HepG2 (cell line): Measurements from ENCODE around the gene SYNJ2. TPM values are rescaled to one million over a fixed set of nuclear protein-coding genes. Genes with fewer than 3 reads are reported as not detected.

Experiments used
- AKAP8 ChIP-seq: sonication (generic); formaldehyde crosslinking; IDR thresholded peaks from 2 replicates; pipeline ENCODE4 v1.5.1; 2020; ENCODE audit warnings: mild to moderate bottlenecking, missing genetic modification reagents
- CHD4 ChIP-seq: fragments of 200-600 bp; sonication (generic); IDR thresholded peaks from 2 replicates; pipeline ENCODE4 v1.7.0; 2017; ENCODE audit warnings: mild to moderate bottlenecking, low read length, borderline replicate concordance
- DBP ChIP-seq: sonication (generic); formaldehyde crosslinking; IDR thresholded peaks from 2 replicates; pipeline ENCODE4 v1.4.0; 2020; ENCODE audit warnings: missing genetic modification reagents; ENCODE audit errors: not compliant biosample characterization
- DMTF1 ChIP-seq: sonication (generic); formaldehyde crosslinking; IDR thresholded peaks from 2 replicates; pipeline ENCODE4 v1.4.0; 2020; ENCODE audit warnings: mild to moderate bottlenecking, missing genetic modification reagents
- GATAD2A ChIP-seq: IDR thresholded peaks from 2 replicates; pipeline ENCODE4 v1.6.1; 2016
- IKZF4 ChIP-seq: sonication (generic); formaldehyde crosslinking; IDR thresholded peaks from 2 replicates; pipeline ENCODE4 v1.5.1; 2020; ENCODE audit warnings: borderline replicate concordance, mild to moderate bottlenecking, low read depth, missing genetic modification reagents; ENCODE audit errors: not compliant biosample characterization
- JARID2 ChIP-seq: sonication (generic); formaldehyde crosslinking; IDR thresholded peaks from 2 replicates; pipeline ENCODE4 v1.8.1; 2023; ENCODE audit warnings: missing genetic modification reagents, inconsistent platforms; ENCODE audit not compliant: insufficient replicate concordance
- MAFG ChIP-seq: sonication (generic); formaldehyde crosslinking; IDR thresholded peaks from 2 replicates; pipeline ENCODE4 v1.5.1; 2020; ENCODE audit warnings: mild to moderate bottlenecking, missing genetic modification reagents
- NKX3-1 ChIP-seq: sonication (generic); formaldehyde crosslinking; IDR thresholded peaks from 2 replicates; pipeline ENCODE4 v1.5.0; 2020; ENCODE audit warnings: missing genetic modification reagents
- PBX3 ChIP-seq: sonication (generic); formaldehyde crosslinking; IDR thresholded peaks from 2 replicates; pipeline ENCODE4 v1.8.1; 2023; ENCODE audit warnings: missing genetic modification reagents, inconsistent platforms, borderline replicate concordance
- POLR2A ChIP-seq, 2 experiments: IDR thresholded peaks; 2 replicates each; pipeline ENCODE4 v1.6.1; 2011; ENCODE audit warnings: low read depth in 2 of 2, low read length in 2 of 2, mild to moderate bottlenecking in 1 of 2, moderate library complexity in 1 of 2; ENCODE audit not compliant: insufficient read depth in 1 of 2
- RORA ChIP-seq: sonication (generic); formaldehyde crosslinking; IDR thresholded peaks from 2 replicates; pipeline ENCODE4 v1.5.0; 2020; ENCODE audit warnings: mild to moderate bottlenecking, missing genetic modification reagents, moderate library complexity
- TCF7 ChIP-seq: sonication (generic); IDR thresholded peaks from 2 replicates; pipeline ENCODE4 v1.6.1; 2016; ENCODE audit warnings: antibody characterized with exemption, low read depth
- ZMYM2 ChIP-seq: sonication (generic); formaldehyde crosslinking; IDR thresholded peaks from 2 replicates; pipeline ENCODE4 v1.8.0; 2022; ENCODE audit warnings: mild to moderate bottlenecking, missing genetic modification reagents
- ZNF138 ChIP-seq: sonication (generic); formaldehyde crosslinking; IDR thresholded peaks from 2 replicates; pipeline ENCODE4 v1.5.0; 2020; ENCODE audit warnings: mild to moderate bottlenecking, low read depth, missing genetic modification reagents
- ZNF460 ChIP-seq: sonication (generic); formaldehyde crosslinking; IDR thresholded peaks from 2 replicates; pipeline ENCODE4 v1.5.1; 2020; ENCODE audit warnings: missing genetic modification reagents, mild to moderate bottlenecking, borderline replicate concordance
- ZNF710 ChIP-seq: sonication (generic); formaldehyde crosslinking; IDR thresholded peaks from 2 replicates; pipeline ENCODE4 v1.5.0; 2020; ENCODE audit warnings: mild to moderate bottlenecking, missing genetic modification reagents, borderline replicate concordance
- ZSCAN12 ChIP-seq: sonication (generic); formaldehyde crosslinking; IDR thresholded peaks from 2 replicates; pipeline ENCODE4 v1.9.0; 2021; ENCODE audit warnings: mild to moderate bottlenecking, missing genetic modification reagents
- polyA plus RNA-seq, 8 experiments: library from polyadenylated mRNA; depleted of rRNA in 3 of 8; stranded (reverse) in 7 of 8; unstranded in 1 of 8; fragments of >200 nt; fragmentation: Illumina TruSeq in 4 of 8; extraction: Trizol in 4 of 8; gene quantifications; 2 replicates each; pipeline versions ENCODE4 v1.2.1 to v1.2.3, GENCODE V29; 2011 to 2016; ENCODE audit warnings: low read depth in 4 of 8, missing spikeins in 1 of 8, mixed read lengths in 1 of 8; ENCODE audit not compliant: insufficient read depth in 1 of 8
- total RNA-seq, 5 experiments: library from RNA; depleted of rRNA; stranded (reverse); fragments of >200 nt; fragmentation: Illumina TruSeq; extraction: Trizol; gene quantifications; 2 replicates each; pipeline ENCODE4 v1.2.3, GENCODE V29; 2016; ENCODE audit warnings: low read depth in 1 of 5
- TF ChIP-seq, protein P1 (sequence below): sonication (generic); formaldehyde crosslinking; IDR thresholded peaks from 2 replicates; pipeline ENCODE4 v1.4.0; 2020; ENCODE audit warnings: missing genetic modification reagents, borderline replicate concordance
- TF ChIP-seq, protein P2 (sequence below): sonication (generic); formaldehyde crosslinking; IDR thresholded peaks from 2 replicates; pipeline ENCODE4 v1.5.1; 2020; ENCODE audit warnings: missing genetic modification reagents, mild to moderate bottlenecking, borderline replicate concordance

SYNJ2 gene
- total and polyA plus RNA-seq, 2 of the 13 experiments (the other 11 are each of a cell fraction or from before 2014, with no cell fraction given) = 39.1 to 57.6 TPM

GRCh38 chr6:158011478-158011920, 29.8 kb downstream of the SYNJ2 start (continued):
- no peak for TF ChIP-seq PBX3 (CRISPR knock-in tag)
- no peak for TF ChIP-seq ZNF138
- peak; percentile 61 for TF ChIP-seq JARID2 (CRISPR knock-in tag)
- TF ChIP-seq MAFG (CRISPR knock-in tag) = no peak
- no peak for TF ChIP-seq ZMYM2
- peak; percentile 96 for TF ChIP-seq NKX3-1 (CRISPR knock-in tag)
- TF ChIP-seq ZNF710 (CRISPR knock-in tag) = peak; percentile 96
- TF ChIP-seq, protein P1, sequence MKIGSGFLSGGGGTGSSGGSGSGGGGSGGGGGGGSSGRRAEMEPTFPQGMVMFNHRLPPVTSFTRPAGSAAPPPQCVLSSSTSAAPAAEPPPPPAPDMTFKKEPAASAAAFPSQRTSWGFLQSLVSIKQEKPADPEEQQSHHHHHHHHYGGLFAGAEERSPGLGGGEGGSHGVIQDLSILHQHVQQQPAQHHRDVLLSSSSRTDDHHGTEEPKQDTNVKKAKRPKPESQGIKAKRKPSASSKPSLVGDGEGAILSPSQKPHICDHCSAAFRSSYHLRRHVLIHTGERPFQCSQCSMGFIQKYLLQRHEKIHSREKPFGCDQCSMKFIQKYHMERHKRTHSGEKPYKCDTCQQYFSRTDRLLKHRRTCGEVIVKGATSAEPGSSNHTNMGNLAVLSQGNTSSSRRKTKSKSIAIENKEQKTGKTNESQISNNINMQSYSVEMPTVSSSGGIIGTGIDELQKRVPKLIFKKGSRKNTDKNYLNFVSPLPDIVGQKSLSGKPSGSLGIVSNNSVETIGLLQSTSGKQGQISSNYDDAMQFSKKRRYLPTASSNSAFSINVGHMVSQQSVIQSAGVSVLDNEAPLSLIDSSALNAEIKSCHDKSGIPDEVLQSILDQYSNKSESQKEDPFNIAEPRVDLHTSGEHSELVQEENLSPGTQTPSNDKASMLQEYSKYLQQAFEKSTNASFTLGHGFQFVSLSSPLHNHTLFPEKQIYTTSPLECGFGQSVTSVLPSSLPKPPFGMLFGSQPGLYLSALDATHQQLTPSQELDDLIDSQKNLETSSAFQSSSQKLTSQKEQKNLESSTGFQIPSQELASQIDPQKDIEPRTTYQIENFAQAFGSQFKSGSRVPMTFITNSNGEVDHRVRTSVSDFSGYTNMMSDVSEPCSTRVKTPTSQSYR (CRISPR knock-in tag) = peak; percentile 51
- TF ChIP-seq IKZF4 = no peak
- TF ChIP-seq AKAP8 (CRISPR knock-in tag) = no peak; the same call in 1 of the 2 replicates
- TF ChIP-seq RORA (CRISPR knock-in tag) = no peak; the same call in 1 of the 2 replicates
- TF ChIP-seq TCF7 = peak; percentile 89
- TF ChIP-seq, protein P2, sequence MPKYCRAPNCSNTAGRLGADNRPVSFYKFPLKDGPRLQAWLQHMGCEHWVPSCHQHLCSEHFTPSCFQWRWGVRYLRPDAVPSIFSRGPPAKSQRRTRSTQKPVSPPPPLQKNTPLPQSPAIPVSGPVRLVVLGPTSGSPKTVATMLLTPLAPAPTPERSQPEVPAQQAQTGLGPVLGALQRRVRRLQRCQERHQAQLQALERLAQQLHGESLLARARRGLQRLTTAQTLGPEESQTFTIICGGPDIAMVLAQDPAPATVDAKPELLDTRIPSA (CRISPR knock-in tag) = no peak
- no peak; a peak in 1 of 4 replicates for TF ChIP-seq POLR2A (IDR thresholded peaks at IDR 0.05; ENCODE audit: insufficient read depth in 1 of 2, low read depth in 2 of 2, low read length in 2 of 2)
- TF ChIP-seq GATAD2A (CRISPR knock-in tag) = peak; percentile 95
- TF ChIP-seq DMTF1 (CRISPR knock-in tag) = 0 out of 2 replicates have a peak, but pooled peaks have one; percentile 13
- 0 out of 2 replicates have a peak, but pooled peaks have one; percentile 71 for TF ChIP-seq ZSCAN12 (CRISPR knock-in tag)
- TF ChIP-seq CHD4 = no peak
- TF ChIP-seq ZNF460 (CRISPR knock-in tag) = no peak
- TF ChIP-seq DBP (CRISPR knock-in tag) = no peak
